ENCODE measurements around the gene GPR39.

Gene GPR39

DNA sequence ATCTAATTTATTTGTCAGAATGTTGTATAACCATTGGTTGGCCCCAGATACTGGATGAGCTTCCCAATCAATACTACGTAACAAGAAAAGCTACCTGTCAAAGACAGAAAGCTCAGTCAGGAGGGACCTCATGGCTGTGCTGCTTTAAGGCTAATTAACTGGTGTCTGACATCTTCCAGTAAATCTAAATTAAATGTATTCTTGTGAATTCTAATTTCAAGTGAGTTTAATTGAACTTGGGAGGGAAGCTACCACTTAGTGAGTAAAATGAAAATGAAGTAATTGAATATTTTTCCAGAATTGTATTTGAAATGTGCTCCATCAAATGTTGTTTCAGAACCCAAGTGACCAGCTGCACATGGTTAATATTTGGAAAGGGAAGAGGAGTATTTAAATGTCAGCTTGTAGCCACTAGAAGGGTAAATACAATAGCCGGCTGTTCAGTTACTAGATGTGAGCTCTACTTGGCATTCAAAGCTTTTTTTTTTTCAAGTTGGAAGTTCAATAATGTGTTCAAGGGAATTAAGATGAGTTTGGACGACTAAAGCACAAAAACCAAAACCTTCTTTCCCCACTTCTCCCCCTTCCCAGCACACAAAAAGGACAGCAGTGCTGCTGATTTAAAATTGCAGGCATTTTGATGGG lies 62.0 kb downstream of the GPR39 start:
- no peak for TF ChIP-seq CTCF (IDR thresholded peaks at IDR 0.05; ENCODE audit: insufficient read depth, low read depth, low read length, missing control alignments)
- no peak overlapping the region for H3K4me3 ChIP-seq (ENCODE audit: low read depth, low read length)
- no peak for DNase-seq (ENCODE audit: low read depth)

GRCh38 chr2:132479155-132479554 lies 62.5 kb downstream of the GPR39 start:
- no peak for TF ChIP-seq CTCF (IDR thresholded peaks at IDR 0.05; ENCODE audit: insufficient read depth, low read depth, low read length, missing control alignments)
- DNase-seq (ENCODE audit: low read depth), result no peak
- no peak overlapping the region for H3K4me3 ChIP-seq (ENCODE audit: low read depth, low read length)

DNA sequence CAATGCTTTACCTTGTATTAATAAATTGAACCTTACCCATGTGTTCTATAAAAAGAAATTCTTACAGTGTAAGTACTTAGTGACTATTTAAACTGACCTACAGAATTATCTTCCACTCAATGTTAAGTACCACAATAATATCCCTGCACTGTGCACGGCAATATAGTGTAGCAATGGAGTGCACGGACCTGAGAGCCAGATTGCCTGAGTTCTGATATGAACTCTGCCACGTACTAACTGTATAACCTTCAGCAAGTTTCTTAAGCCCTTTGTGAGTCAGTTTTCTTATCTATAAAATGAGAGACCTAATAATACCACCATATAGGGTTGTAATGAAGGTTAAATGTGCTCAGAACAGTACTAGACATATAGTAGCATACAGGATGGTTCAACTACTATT lies 66.2 kb downstream of the GPR39 start:
- H3K4me3 ChIP-seq (ENCODE audit: low read depth, low read length), result no peak overlapping the region
- DNase-seq (ENCODE audit: low read depth), result no peak
- TF ChIP-seq CTCF (IDR thresholded peaks at IDR 0.05; ENCODE audit: insufficient read depth, low read depth, low read length, missing control alignments), result no peak

DNA sequence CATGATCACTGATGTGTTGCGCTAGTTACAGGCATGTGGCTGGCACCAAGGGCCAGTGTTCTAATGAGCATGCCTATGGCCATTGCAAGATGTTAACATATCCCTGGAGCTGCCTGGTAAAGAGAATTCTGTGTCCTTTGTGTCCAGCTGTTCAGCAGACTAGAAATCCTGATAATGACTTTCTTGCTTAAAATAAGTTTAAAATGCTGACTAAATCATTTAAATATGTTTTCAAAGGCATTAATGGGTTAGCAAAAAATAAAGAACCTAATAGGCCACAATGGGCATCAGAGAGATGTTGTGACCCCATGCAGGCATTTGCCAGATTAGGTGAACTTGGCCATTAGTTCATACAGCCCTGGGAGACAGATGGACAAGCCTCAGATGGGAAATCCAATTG lies 67.5 kb downstream of the GPR39 start:
- no peak for TF ChIP-seq CTCF (IDR thresholded peaks at IDR 0.05; ENCODE audit: insufficient read depth, low read depth, low read length, missing control alignments)
- no peak overlapping the region for H3K4me3 ChIP-seq (ENCODE audit: low read depth, low read length)
- no peak for DNase-seq (ENCODE audit: low read depth)

GRCh38 chr2:132488491-132488890 lies 71.9 kb downstream of the GPR39 start:
- H3K4me3 ChIP-seq (ENCODE audit: low read depth, low read length), result no peak overlapping the region
- no peak for TF ChIP-seq CTCF (IDR thresholded peaks at IDR 0.05; ENCODE audit: insufficient read depth, low read depth, low read length, missing control alignments)
- no peak for DNase-seq (ENCODE audit: low read depth)

- TF ChIP-seq CTCF (IDR thresholded peaks at IDR 0.05; ENCODE audit: insufficient read depth, low read depth, low read length, missing control alignments), result no peak
- no peak for DNase-seq (ENCODE audit: low read depth)
Observed at GRCh38 chr2:132489150-132489549, 72.5 kb downstream of the GPR39 start.

DNA sequence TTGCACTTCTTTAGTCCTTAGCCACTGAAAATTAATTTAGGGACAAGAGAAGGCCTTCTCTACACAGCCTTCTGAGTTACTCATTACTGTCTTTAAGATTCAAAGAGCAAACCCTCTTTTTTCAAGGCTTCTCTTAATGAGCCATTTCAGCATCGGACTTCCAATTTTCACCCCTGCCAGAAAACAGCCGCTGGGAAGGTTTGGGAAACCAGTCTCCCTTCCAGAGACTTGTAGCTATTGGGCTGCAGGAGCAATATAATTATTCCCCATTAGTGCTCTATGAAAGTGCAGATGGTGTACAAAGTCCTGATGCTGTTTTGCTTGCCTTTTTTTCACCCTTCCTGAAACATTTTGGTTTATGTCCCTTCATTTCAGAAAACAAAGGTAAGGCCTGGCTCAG lies 79.3 kb downstream of the GPR39 start:
- no peak for TF ChIP-seq CTCF (IDR thresholded peaks at IDR 0.05; ENCODE audit: insufficient read depth, low read depth, low read length, missing control alignments)
- DNase-seq (ENCODE audit: low read depth), result no peak
- H3K4me3 ChIP-seq (ENCODE audit: low read depth, low read length), result no peak overlapping the region

More at GRCh38 chr2:132489150-132489549, 72.5 kb downstream of the GPR39 start:
- H3K4me3 ChIP-seq (ENCODE audit: low read depth, low read length), result no peak overlapping the region
